ENCODE measurements around the gene NPIPB13. TPM values are rescaled to one million over a fixed set of nuclear protein-coding genes. Genes with fewer than 3 reads are reported as not detected.

The NPIPB13 gene

Small RNA genes within 50 kb of the gene (small RNA-seq; reads per million reads assigned to genes)
- not detected for gene AC106782.4 (ENCODE audit: low read depth)

Data from mesenchymal stem cell (in vitro differentiated cells and primary cell).